IMR-90 (cell line): ENCODE results near the gene AKAP12. TPM values are rescaled to one million over a fixed set of nuclear protein-coding genes. Genes with fewer than 3 reads are reported as not detected.

ENCODE experiments used
- ATAC-seq: fragments of 200-7000 bp; cut with Tn5 transposase; 2 replicates; pipeline ENCODE4 v1.9.1; 2020; ENCODE audit warnings: low read depth, mild to moderate bottlenecking, moderate library complexity
- BruUV-seq: library from RNA; stranded (reverse); fragments of 400-500 nt; replicated peaks from 2 replicates; lab custom pipeline; 2021; lab: Mats Ljungman, UMichigan
- CTCF ChIA-PET: fragments of 300-600 bp; formaldehyde crosslinking; extraction: SDS; loops from one replicate; lab custom pipeline; 2021; ENCODE audit warnings: antibody characterized with exemption; lab: Yijun Ruan, JAX
- POLR2A ChIA-PET: fragments of 300-600 bp; sonication (Branson Sonifier 250); formaldehyde crosslinking; loops from one replicate; lab custom pipeline; 2022; ENCODE audit warnings: antibody characterized with exemption; ENCODE audit not compliant: unreplicated experiment; lab: Charles Lee
- DNase-seq: peaks from one replicate; pipeline ENCODE4 v3.0.0; 2013
- H2AFZ ChIP-seq: replicated peaks from 2 replicates; pipeline ENCODE3; 2013; ENCODE audit warnings: low read length, mild to moderate bottlenecking; ENCODE audit not compliant: poor library complexity
- H2AK5ac ChIP-seq: 2 replicates; pipeline ENCODE4 v1.6.1; 2013; ENCODE audit warnings: low read depth, low read length, inconsistent platforms
- H2AK9ac ChIP-seq: replicated peaks from 2 replicates; pipeline ENCODE3; 2013; ENCODE audit warnings: mild to moderate bottlenecking, low read depth, low read length, moderate library complexity; ENCODE audit not compliant: poor library complexity
- H2BK120ac ChIP-seq: 2 replicates; pipeline ENCODE4 v1.6.1; 2013; ENCODE audit warnings: low read depth, low read length, inconsistent platforms
- H2BK15ac ChIP-seq: 3 replicates; pipeline ENCODE4 v1.6.1; 2013; ENCODE audit warnings: low read depth, low read length, inconsistent platforms
- H2BK20ac ChIP-seq: 2 replicates; pipeline ENCODE4 v1.6.1; 2013; ENCODE audit warnings: low read depth, mild to moderate bottlenecking, inconsistent platforms, low read length, moderate library complexity
- H2BK5ac ChIP-seq: 2 replicates; pipeline ENCODE4 v1.6.1; 2013; ENCODE audit warnings: mild to moderate bottlenecking, low read depth, low read length, inconsistent platforms; ENCODE audit not compliant: poor library complexity, severe bottlenecking
- H3K14ac ChIP-seq: replicated peaks from 2 replicates; pipeline ENCODE4 v1.6.1; 2013; ENCODE audit warnings: low read depth, low read length, inconsistent platforms
- H3K18ac ChIP-seq: 2 replicates; pipeline ENCODE4 v1.6.1; 2013; ENCODE audit warnings: low read depth, low read length, control low read depth
- H3K23ac ChIP-seq: 2 replicates; pipeline ENCODE4 v1.6.1; 2013; ENCODE audit warnings: low read depth, low read length, inconsistent platforms
- H3K27ac ChIP-seq: 2 replicates; pipeline ENCODE4 v1.5.1; 2013; ENCODE audit warnings: mild to moderate bottlenecking, control low read depth, low read length; ENCODE audit not compliant: insufficient read depth
- H3K27me3 ChIP-seq: 2 replicates; pipeline ENCODE4 v1.6.1; 2013; ENCODE audit warnings: low read length; ENCODE audit not compliant: control insufficient read depth, insufficient read depth
- H3K36me3 ChIP-seq: 2 replicates; pipeline ENCODE4 v1.6.1; 2013; ENCODE audit warnings: low read length, mixed read lengths; ENCODE audit not compliant: control insufficient read depth, insufficient read depth
- H3K4ac ChIP-seq: 2 replicates; pipeline ENCODE4 v1.6.1; 2013; ENCODE audit warnings: low read depth, low read length, inconsistent platforms
- H3K4me1 ChIP-seq: 2 replicates; pipeline ENCODE4 v1.6.1; 2013; ENCODE audit warnings: low read length, mixed read lengths; ENCODE audit not compliant: control insufficient read depth, insufficient read depth
- H3K4me2 ChIP-seq: 2 replicates; pipeline ENCODE4 v1.6.1; 2013; ENCODE audit warnings: low read depth, mild to moderate bottlenecking, control low read depth, low read length, moderate library complexity
- H3K4me3 ChIP-seq: 2 replicates; pipeline ENCODE4 v1.5.1; 2013; ENCODE audit warnings: low read depth, mild to moderate bottlenecking, control low read depth, low read length, moderate library complexity; ENCODE audit not compliant: insufficient read depth
- H3K56ac ChIP-seq: 2 replicates; pipeline ENCODE4 v1.6.1; 2013; ENCODE audit warnings: low read length, inconsistent platforms; ENCODE audit not compliant: insufficient read depth; ENCODE audit errors: extremely low read depth
- H3K79me1 ChIP-seq, 2 experiments: 2 replicates each; pipeline ENCODE4 v1.6.1; 2013; ENCODE audit warnings: low read length in 2 of 2, inconsistent platforms in 1 of 2, low read depth in 1 of 2
- H3K9ac ChIP-seq: 2 replicates; pipeline ENCODE4 v1.6.1; 2013; ENCODE audit warnings: low read depth, low read length, control low read depth
- H3K9me1 ChIP-seq: 2 replicates; pipeline ENCODE4 v1.6.1; 2013; ENCODE audit warnings: low read length, inconsistent platforms; ENCODE audit not compliant: insufficient read depth
- H3K9me3 ChIP-seq: 2 replicates; pipeline ENCODE4 v1.6.1; 2013; ENCODE audit warnings: low read length; ENCODE audit not compliant: control insufficient read depth, insufficient read depth
- H4K20me1 ChIP-seq: 2 replicates; pipeline ENCODE4 v1.6.1; 2013; ENCODE audit warnings: low read length, inconsistent platforms; ENCODE audit not compliant: insufficient read depth
- H4K5ac ChIP-seq: 2 replicates; pipeline ENCODE4 v1.6.1; 2013; ENCODE audit warnings: mild to moderate bottlenecking, low read depth, low read length, control low read depth
- H4K8ac ChIP-seq, 2 experiments: 2 replicates each; pipeline ENCODE4 v1.6.1; 2013; ENCODE audit warnings: low read depth in 2 of 2, low read length in 2 of 2, control low read depth in 1 of 2, inconsistent platforms in 1 of 2
- H4K91ac ChIP-seq: 2 replicates; pipeline ENCODE4 v1.6.1; 2013; ENCODE audit warnings: low read depth, low read length, inconsistent platforms; ENCODE audit not compliant: insufficient read depth
- NFE2L2 ChIP-seq: fragments of 150-350 bp; IDR thresholded peaks from 2 replicates; pipeline ENCODE4 v1.6.1; 2016; ENCODE audit warnings: low read depth, mild to moderate bottlenecking, low read length
- POLR2A ChIP-seq: IDR thresholded peaks from 2 replicates; pipeline ENCODE4 v1.6.1; 2012; ENCODE audit warnings: mild to moderate bottlenecking, low read depth, low read length
- RCOR1 ChIP-seq: IDR thresholded peaks from 2 replicates; pipeline ENCODE4 v1.6.1; 2012; ENCODE audit warnings: mild to moderate bottlenecking, low read length, improper control_type of control experiment; ENCODE audit not compliant: insufficient replicate concordance
- dilution Hi-C: fragments of 300-500 bp; cut with HindIII; formaldehyde crosslinking; loops from one replicate; pipeline ENCODE4 v1.14.3; 2018; ENCODE audit warnings: low sequenced_read_pairs; ENCODE audit not compliant: unreplicated experiment
- in situ Hi-C: fragments of 300-500 bp; cut with MboI; formaldehyde crosslinking; loops from 3 replicates; pipeline ENCODE4 v1.14.3; 2019; ENCODE audit warnings: low sequenced_read_pairs, inconsistent platforms, mixed read lengths
- intact Hi-C: fragments of 100-400 bp; cut with micrococcal nuclease; formaldehyde crosslinking; loops from 2 replicates; pipeline ENCODE4 v1.10.0; 2022
- polyA plus RNA-seq, 3 experiments: library from polyadenylated mRNA; depleted of rRNA; stranded (reverse); fragments of >200 nt; gene quantifications; 2 replicates each; pipeline ENCODE4 v1.2.3, GENCODE V29; 2012; ENCODE audit warnings: low replicate concordance in 1 of 3
- total RNA-seq: library from RNA; depleted of rRNA; stranded (reverse); fragments of >200 nt; gene quantifications from 2 replicates; pipeline ENCODE4 v1.2.3, GENCODE V29; 2012
- TF ChIP-seq, protein P1 (sequence below): conservative IDR thresholded peaks from 2 replicates; pipeline ENCODE4 v1.5.1; 2012; ENCODE audit warnings: mild to moderate bottlenecking, low read depth, low read length, improper control_type of control experiment

AKAP12 gene
- total and polyA plus RNA-seq, 2 of the 4 experiments (the other 2 are of a cell fraction) = 56.0 to 118 TPM

- dilution Hi-C loops = no loop called here
- Histone ChIP-seq H3K4me1 (peaks cover 2% of the 10 kb centered on the region), H4K8ac (no peak overlapping the region), H3K9ac (no peak overlapping the region), H2AK9ac (no peak overlapping the region), H3K4ac (no peak overlapping the region), H2BK15ac (peak overlapping the region; percentile 22; the same call in 1 of the 3 replicates), H4K20me1 (no peaks in the 10 kb centered on the region), H2BK120ac (no peak overlapping the region), H3K18ac (no peak overlapping the region), H3K27me3 (no peaks in the 10 kb centered on the region), H3K36me3 (peaks cover 2% of the 10 kb centered on the region; the same call in 1 of the 2 replicates), H3K27ac (no peak overlapping the region), H3K79me1 (peaks cover 3 to 8% of the 10 kb centered on the region in 2 experiments), H2AK5ac (no peak overlapping the region), H4K91ac (no peak overlapping the region), H3K9me3 (no peaks in the 10 kb centered on the region), H3K56ac (no peak overlapping the region), H2AFZ (no peak overlapping the region), H2BK5ac (no peak overlapping the region), H3K9me1 (no peaks in the 10 kb centered on the region), H3K4me2 (no peak overlapping the region), H3K23ac (no peak overlapping the region), H3K4me3 (no peak overlapping the region), H2BK20ac (no peak overlapping the region), H4K5ac (no peak overlapping the region; the same call in 1 of the 2 replicates), H3K14ac (no peak overlapping the region)
- in situ Hi-C loops = no loop called here
- ChIA-PET CTCF (no interaction called here), POLR2A (no interaction called here)
- no peak for TF ChIP-seq POLR2A
- TF ChIP-seq, protein P1, sequence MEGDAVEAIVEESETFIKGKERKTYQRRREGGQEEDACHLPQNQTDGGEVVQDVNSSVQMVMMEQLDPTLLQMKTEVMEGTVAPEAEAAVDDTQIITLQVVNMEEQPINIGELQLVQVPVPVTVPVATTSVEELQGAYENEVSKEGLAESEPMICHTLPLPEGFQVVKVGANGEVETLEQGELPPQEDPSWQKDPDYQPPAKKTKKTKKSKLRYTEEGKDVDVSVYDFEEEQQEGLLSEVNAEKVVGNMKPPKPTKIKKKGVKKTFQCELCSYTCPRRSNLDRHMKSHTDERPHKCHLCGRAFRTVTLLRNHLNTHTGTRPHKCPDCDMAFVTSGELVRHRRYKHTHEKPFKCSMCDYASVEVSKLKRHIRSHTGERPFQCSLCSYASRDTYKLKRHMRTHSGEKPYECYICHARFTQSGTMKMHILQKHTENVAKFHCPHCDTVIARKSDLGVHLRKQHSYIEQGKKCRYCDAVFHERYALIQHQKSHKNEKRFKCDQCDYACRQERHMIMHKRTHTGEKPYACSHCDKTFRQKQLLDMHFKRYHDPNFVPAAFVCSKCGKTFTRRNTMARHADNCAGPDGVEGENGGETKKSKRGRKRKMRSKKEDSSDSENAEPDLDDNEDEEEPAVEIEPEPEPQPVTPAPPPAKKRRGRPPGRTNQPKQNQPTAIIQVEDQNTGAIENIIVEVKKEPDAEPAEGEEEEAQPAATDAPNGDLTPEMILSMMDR = no peak
- no peak for TF ChIP-seq NFE2L2
- no peak for TF ChIP-seq RCOR1
- no TSS peak for BruUV-seq
- ATAC-seq (peak; percentile 46), DNase-seq (peak; percentile 80)
- intact Hi-C loops = no loop called here
Observed at GRCh38 chr6:151285122-151285521, 45.4 kb downstream of the AKAP12 start.
